Measurements from ENCODE around the gene ECD.
"Not testable (repeated sequence)": the region's sequence is repeated elsewhere in the genome, so short reads cannot be mapped to it uniquely, and the experiment has no call there.

ECD gene

GRCh38 chr10:73161662-73162061, 6.1 kb downstream of the ECD start:
- no peak for DNase-seq (ENCODE audit: low read depth)
- no peak overlapping the region for H3K4me3 ChIP-seq (ENCODE audit: low read length)
- no peak for TF ChIP-seq CTCF (conservative IDR thresholded peaks at IDR 0.05; ENCODE audit: low read depth, low read length)

GRCh38 chr10:73161079-73161478, 6.7 kb downstream of the ECD start:
- no peak for TF ChIP-seq CTCF (conservative IDR thresholded peaks at IDR 0.05; ENCODE audit: low read depth, low read length)
- no peak overlapping the region for H3K4me3 ChIP-seq (ENCODE audit: low read length)
- no peak for DNase-seq (ENCODE audit: low read depth)

GRCh38 chr10:73159038-73159648, 8.7 kb downstream of the ECD start:
- no peak overlapping the region for H3K4me3 ChIP-seq (ENCODE audit: low read length)
- TF ChIP-seq CTCF (conservative IDR thresholded peaks at IDR 0.05; ENCODE audit: low read depth, low read length): peak; percentile 76
- no peak for DNase-seq (ENCODE audit: low read depth)

GRCh38 chr10:73156054-73156453, 11.8 kb downstream of the ECD start:
- DNase-seq (ENCODE audit: low read depth): no peak
- H3K4me3 ChIP-seq (ENCODE audit: low read length): no peak overlapping the region
- no peak for TF ChIP-seq CTCF (conservative IDR thresholded peaks at IDR 0.05; ENCODE audit: low read depth, low read length)

GRCh38 chr10:73152009-73152408, 15.8 kb downstream of the ECD start:
- TF ChIP-seq CTCF (conservative IDR thresholded peaks at IDR 0.05; ENCODE audit: low read depth, low read length): no peak
- DNase-seq (ENCODE audit: low read depth): no peak
- no peak overlapping the region for H3K4me3 ChIP-seq (ENCODE audit: low read length)

GRCh38 chr10:73150633-73151413, 17.0 kb downstream of the ECD start:
- not testable (repeated sequence) for DNase-seq (ENCODE audit: low read depth); H3K4me3 ChIP-seq (ENCODE audit: low read length)

- DNase-seq (ENCODE audit: low read depth): no peak
- H3K4me3 ChIP-seq (ENCODE audit: low read length): no peak overlapping the region
- no peak for TF ChIP-seq CTCF (conservative IDR thresholded peaks at IDR 0.05; ENCODE audit: low read depth, low read length)
Measured at GRCh38 chr10:73141603-73142002, 26.2 kb downstream of the ECD start.

Measured in retinal pigment epithelial cell (primary cell).